Progenitor cell of endocrine pancreas (in vitro differentiated cells): Measurements from ENCODE around the gene HOXC11. TPM values are rescaled to one million over a fixed set of nuclear protein-coding genes. Genes with fewer than 3 reads are reported as not detected.

Experiments
- DNase-seq: peaks from one replicate; pipeline ENCODE4 v3.0.0; 2021; ENCODE audit warnings: low spot score; ENCODE audit not compliant: unreplicated experiment
- H3K27ac Mint-ChIP-seq: 2 replicates; pipeline ENCODE4 v1.8.0; 2021; ENCODE audit warnings: mild to moderate bottlenecking, moderate library complexity, mixed read lengths
- H3K27me3 Mint-ChIP-seq: 2 replicates; pipeline ENCODE4 v1.8.0; 2021; ENCODE audit warnings: mixed read lengths
- H3K36me3 Mint-ChIP-seq: 2 replicates; pipeline ENCODE4 v1.8.0; 2022; ENCODE audit warnings: mixed read lengths; ENCODE audit not compliant: insufficient read depth
- H3K4me1 Mint-ChIP-seq: 2 replicates; pipeline ENCODE4 v1.8.0; 2021; ENCODE audit warnings: low read depth, mixed read lengths
- H3K4me3 Mint-ChIP-seq: 2 replicates; pipeline ENCODE4 v1.8.0; 2021; ENCODE audit warnings: low read depth, mild to moderate bottlenecking, moderate library complexity, mixed read lengths
- H3K9me3 Mint-ChIP-seq: 2 replicates; pipeline ENCODE4 v1.8.0; 2021; ENCODE audit warnings: low read depth, mixed read lengths
- total RNA-seq: library from RNA; stranded (reverse); gene quantifications from 2 replicates; pipeline ENCODE4 v1.2.1, GENCODE V29; 2021
- TF ChIP-seq, protein P1 (sequence below): fragments of 200-600 bp; sonication (generic); IDR thresholded peaks from one replicate; pipeline ENCODE4 v1.5.0; 2021; ENCODE audit warnings: antibody characterized with exemption, mild to moderate bottlenecking; ENCODE audit not compliant: unreplicated experiment

Gene HOXC11
- total RNA-seq, 1 donor from 2014 or later = not detected

DNA sequence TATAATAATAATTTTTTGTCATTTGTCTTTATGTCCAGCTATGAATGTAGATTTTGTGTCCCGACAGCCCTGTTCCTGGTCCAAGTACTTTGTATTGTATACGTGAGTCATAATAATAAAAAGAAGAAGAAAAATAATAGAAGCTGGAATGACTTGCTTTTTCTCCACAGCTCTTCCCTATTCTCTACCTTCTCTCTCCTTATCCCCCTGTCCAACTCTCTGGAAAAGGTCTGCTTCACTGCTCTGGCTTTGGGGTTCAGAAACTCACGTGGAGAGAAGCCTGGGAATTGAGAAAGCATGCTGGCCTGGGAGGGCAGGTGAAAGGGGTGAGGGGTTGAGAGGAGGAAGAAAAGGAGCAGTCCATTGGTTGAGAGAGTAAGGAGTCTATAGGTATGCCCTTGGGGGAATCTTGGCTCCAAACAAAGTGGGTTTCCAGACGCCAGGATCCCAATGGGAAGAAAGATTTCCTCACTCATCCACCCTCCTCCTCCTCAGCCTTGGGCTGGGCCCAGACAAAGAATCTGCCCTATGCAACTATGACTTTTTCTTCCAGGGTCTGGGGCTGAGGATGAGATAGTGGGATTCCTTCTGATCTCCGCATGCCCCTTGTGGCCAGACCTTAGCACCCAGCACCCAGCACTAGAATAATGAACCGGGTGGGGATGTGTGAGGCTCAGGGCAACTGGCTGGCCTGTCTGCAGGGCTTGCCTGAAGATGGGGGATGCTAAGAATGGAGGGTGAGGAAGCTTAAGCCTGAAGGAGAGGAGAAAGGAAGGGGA lies 39.9 kb downstream of the HOXC11 start:
- no peaks in the 10 kb centered on the region for H3K9me3 Mint-ChIP-seq
- H3K4me3 Mint-ChIP-seq = no peak overlapping the region
- no peak for DNase-seq
- peaks cover 98% of the 10 kb centered on the region for H3K27me3 Mint-ChIP-seq
- no peaks in the 10 kb centered on the region for H3K36me3 Mint-ChIP-seq
- H3K4me1 Mint-ChIP-seq = peaks cover 6% of the 10 kb centered on the region
- H3K27ac Mint-ChIP-seq = no peak overlapping the region
- TF ChIP-seq, protein P1, sequence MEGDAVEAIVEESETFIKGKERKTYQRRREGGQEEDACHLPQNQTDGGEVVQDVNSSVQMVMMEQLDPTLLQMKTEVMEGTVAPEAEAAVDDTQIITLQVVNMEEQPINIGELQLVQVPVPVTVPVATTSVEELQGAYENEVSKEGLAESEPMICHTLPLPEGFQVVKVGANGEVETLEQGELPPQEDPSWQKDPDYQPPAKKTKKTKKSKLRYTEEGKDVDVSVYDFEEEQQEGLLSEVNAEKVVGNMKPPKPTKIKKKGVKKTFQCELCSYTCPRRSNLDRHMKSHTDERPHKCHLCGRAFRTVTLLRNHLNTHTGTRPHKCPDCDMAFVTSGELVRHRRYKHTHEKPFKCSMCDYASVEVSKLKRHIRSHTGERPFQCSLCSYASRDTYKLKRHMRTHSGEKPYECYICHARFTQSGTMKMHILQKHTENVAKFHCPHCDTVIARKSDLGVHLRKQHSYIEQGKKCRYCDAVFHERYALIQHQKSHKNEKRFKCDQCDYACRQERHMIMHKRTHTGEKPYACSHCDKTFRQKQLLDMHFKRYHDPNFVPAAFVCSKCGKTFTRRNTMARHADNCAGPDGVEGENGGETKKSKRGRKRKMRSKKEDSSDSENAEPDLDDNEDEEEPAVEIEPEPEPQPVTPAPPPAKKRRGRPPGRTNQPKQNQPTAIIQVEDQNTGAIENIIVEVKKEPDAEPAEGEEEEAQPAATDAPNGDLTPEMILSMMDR = no peak

DNA sequence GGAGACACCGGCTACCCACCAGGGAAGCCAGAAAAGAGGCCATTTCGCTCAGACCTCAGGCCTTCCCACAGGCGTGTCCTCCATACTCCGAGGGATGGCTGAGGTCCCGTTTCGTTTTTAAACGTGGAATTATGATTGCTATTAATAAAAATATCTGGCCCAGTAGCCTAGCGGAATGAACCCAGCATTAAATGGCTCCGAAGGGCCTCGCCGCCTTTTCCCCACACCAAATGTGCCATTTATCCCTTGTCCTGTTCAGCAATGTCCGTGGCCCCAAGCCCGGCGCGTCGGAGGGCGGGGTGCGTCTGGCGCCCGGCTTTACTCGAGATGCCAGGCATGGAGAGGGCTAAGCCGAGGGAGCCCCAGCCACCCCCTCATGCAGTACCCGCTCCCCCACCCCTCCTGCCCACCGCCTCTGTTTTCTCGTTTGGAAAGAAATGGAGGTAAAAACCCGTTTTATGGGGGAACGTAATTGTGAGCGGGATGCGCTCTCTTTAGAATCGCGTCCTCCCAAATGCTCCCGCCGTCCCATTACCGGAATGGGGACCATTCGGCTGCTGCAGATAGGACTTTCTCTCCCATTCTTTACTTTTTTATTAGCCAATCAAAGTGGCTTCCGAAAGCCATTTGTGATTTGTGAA lies 41.6 kb downstream of the HOXC11 start:
- H3K4me1 Mint-ChIP-seq = peaks cover 6% of the 10 kb centered on the region
- no peak overlapping the region for H3K27ac Mint-ChIP-seq
- H3K9me3 Mint-ChIP-seq = no peaks in the 10 kb centered on the region
- TF ChIP-seq, protein P1 = no peak
- peaks cover 92% of the 10 kb centered on the region for H3K27me3 Mint-ChIP-seq
- no peak overlapping the region for H3K4me3 Mint-ChIP-seq
- DNase-seq = no peak
- no peaks in the 10 kb centered on the region for H3K36me3 Mint-ChIP-seq

DNA sequence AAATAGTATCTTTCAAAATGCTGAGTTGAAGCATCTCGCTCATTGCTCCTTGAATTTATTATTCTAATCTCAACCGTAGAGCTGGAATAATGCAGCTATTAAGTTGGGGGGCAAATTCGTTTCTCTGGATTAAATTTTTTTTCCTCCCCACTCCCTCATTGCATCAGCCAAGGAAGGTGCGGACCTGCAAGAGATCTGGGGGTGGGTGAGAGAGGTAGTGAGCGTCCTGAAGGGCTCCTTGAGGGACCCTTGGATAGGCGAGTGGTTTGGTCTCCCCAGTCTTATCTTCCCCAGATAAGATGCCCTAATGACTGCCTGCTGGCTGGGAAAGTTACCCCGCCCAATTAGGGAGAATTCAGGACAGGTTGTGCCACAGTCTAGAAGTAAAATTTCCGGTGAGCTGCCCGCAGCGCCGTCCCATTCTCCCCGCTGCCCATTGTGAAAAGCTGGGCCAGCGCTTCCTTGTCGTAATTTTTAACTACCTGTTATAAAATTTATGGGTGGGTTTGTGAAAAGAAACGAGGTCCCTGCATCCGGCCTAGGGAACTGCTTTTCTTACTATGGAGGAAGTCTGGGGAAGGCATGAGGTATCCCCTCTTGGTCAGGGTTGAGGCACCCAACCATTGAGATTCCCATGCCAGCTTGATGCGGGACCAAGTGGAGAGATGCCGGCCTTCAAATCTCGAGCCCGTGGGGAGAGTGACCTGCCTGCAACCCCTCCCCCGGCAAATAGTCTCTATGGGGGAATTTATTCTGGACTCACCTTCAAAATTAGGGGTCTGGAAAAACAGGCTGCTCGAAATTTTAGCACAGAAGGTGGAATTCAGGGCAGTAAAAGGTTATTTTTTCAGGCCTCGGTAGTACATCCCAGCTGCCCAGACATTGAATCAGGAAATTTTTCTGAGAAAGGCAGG lies 42.3 kb downstream of the HOXC11 start:
- Mint-ChIP-seq H3K4me3 (no peak overlapping the region), H3K4me1 (peaks cover 6% of the 10 kb centered on the region), H3K36me3 (no peaks in the 10 kb centered on the region), H3K9me3 (no peaks in the 10 kb centered on the region), H3K27me3 (peaks cover 92% of the 10 kb centered on the region), H3K27ac (no peak overlapping the region)
- DNase-seq = no peak
- TF ChIP-seq, protein P1 = no peak

DNA sequence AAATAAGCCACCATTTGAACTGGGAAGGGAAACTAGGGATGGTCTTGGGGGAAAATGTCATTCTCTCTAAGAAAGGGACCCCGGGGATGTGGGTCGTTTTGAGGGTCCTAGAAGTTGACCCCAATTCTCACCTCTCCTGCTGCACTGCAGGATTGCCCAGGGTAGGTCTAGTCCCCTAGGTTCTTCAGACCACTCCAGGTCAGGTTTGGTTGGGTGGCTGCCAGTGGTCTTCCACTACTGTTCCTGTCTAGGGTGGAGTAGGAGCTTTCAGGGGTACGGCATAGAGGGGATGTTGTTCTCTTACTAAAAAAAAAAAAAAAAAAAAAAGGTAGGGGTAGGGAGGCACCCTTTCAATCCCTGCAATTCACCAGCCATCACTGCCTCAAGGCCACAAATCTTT lies 43.1 kb downstream of the HOXC11 start:
- no peaks in the 10 kb centered on the region for H3K9me3 Mint-ChIP-seq
- H3K36me3 Mint-ChIP-seq = no peaks in the 10 kb centered on the region
- H3K4me1 Mint-ChIP-seq = peaks cover 6% of the 10 kb centered on the region
- H3K27me3 Mint-ChIP-seq = peaks cover 92% of the 10 kb centered on the region
- TF ChIP-seq, protein P1 = no peak
- no peak overlapping the region for H3K27ac Mint-ChIP-seq
- H3K4me3 Mint-ChIP-seq = no peak overlapping the region
- DNase-seq = no peak

DNA sequence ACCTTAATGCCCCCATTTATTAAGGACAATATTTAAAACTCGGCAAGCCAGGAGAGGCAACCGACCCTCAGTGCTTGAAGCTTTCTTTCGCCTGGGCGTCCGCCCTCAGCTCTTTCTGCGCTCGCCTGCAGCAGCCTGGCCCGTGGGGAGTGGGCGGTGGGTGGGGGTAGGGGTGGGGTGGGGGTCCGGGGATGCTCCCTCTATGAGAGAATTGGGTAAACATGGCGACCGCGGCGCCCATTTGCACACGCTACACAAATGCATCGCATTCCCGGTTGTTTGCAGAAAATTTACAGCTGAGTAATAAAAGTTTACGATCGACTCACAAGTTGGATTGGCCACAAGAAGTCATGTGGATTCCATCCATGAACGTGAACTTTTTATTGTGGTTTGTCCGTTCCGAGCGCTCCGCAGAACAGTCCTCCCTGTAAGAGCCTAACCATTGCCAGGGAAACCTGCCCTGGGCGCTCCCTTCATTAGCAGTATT lies 43.6 kb downstream of the HOXC11 start:
- Mint-ChIP-seq H3K4me3 (no peak overlapping the region), H3K4me1 (peaks cover 6% of the 10 kb centered on the region), H3K9me3 (no peaks in the 10 kb centered on the region), H3K27me3 (peaks cover 92% of the 10 kb centered on the region), H3K36me3 (no peaks in the 10 kb centered on the region), H3K27ac (no peak overlapping the region)
- TF ChIP-seq, protein P1 = no peak
- DNase-seq = no peak
